Measurements from ENCODE around the gene TGM4. TPM values are rescaled to one million over a fixed set of nuclear protein-coding genes. Genes with fewer than 3 reads are reported as not detected.

The TGM4 gene
- total RNA-seq, 4 donors from 2014 or later: 0.30 to 0.56 TPM; not detected in 2

GRCh38 chr3:44865272-44866035 is 9.0 kb upstream of the TGM4 start:
- H3K36me3 ChIP-seq: no peaks in the 10 kb centered on the region
- no peaks in the 10 kb centered on the region for H3K9me3 ChIP-seq
- WGBS: 89% methylated on average over 7 of the region's 7 CpGs
- no peak overlapping the region for H3K27ac ChIP-seq
- DNase-seq (ENCODE audit: low spot score in 2 of 2): no peak
- no peaks in the 10 kb centered on the region for H3K27me3 ChIP-seq
- H3K4me3 ChIP-seq: no peak overlapping the region
- TF ChIP-seq POLR2A (IDR thresholded peaks at IDR 0.05): no peak
- H3K4me1 ChIP-seq: peaks cover 19% of the 10 kb centered on the region

DNA sequence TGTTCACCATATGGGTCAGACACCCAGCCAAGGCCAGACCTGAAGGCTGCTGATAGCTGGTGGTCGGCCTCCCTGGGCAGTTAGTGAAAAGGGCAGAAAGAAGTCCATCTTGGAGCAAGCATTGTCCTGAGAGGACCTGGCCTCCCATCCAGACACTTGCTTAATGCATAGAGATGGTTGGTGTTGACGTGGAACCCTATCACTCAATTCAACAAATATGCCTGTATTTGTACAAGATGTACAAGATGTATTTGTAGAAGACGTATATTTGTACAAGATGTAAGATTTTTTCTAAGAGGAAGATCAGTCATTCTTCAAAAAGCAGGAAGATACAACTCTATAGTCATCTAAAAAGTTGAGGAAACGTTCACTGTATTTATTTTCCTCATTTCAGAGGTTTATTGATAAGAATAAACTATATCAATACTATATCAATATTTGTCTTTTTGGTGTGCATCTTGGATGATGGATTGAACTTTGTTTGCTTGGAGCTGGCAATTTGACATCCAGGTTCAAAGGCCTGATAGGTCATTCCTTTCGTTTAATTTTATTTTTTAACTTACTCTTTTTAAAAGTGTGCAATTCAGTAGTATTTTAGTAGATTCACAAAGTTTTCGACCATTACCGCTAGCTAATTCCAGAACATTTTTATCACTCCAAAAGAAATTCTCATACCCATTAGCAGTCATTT is 6.8 kb upstream of the TGM4 start:
- 95% methylated on average over 7 of the region's 7 CpGs for WGBS
- DNase-seq (ENCODE audit: low spot score in 2 of 2): no peak
- no peaks in the 10 kb centered on the region for H3K36me3 ChIP-seq
- H3K27me3 ChIP-seq: no peaks in the 10 kb centered on the region
- no peak overlapping the region for H3K4me3 ChIP-seq
- H3K9me3 ChIP-seq: no peaks in the 10 kb centered on the region
- peaks cover 8% of the 10 kb centered on the region for H3K4me1 ChIP-seq
- TF ChIP-seq CTCF (IDR thresholded peaks at IDR 0.05): no peak
- TF ChIP-seq POLR2AphosphoS5 (IDR thresholded peaks at IDR 0.05): no peak
- no peak for TF ChIP-seq POLR2A (IDR thresholded peaks at IDR 0.05)
- TF ChIP-seq EP300 (IDR thresholded peaks at IDR 0.05): no peak
- no peak overlapping the region for H3K27ac ChIP-seq

DNA sequence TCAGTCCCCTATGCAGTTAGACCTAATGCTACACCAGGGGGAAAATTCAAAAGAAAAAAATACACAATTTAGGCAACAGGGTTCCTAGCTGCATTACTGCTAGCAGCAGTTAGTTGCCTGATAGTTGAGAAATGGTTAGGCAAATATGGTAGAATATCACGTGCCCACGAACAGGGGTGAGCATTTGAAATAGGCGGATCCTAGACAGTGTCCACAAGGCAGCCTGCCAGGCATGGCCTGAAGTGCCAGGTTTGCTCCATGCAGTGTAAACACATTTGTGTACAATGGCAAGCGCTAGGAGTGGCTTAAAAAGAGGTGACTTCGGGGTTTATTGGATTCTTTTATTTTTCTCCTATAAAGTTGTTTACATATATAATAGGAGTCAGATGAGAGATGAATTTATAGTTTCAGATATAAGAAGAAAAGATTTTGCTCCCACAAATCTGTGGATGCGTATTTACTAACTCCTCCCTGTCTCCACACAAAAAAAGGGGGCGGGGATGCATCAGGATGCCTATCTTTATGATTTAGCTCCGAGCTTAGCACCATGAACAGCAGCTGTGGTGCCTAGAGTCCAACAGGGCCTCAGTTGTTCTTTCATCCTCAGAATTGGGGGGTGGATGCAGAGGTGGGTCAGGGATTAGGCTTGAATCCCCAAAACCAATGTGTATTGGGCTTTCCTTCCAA is 3.9 kb upstream of the TGM4 start:
- no peaks in the 10 kb centered on the region for H3K27me3 ChIP-seq
- TF ChIP-seq CTCF (IDR thresholded peaks at IDR 0.05) (no peak), EP300 (IDR thresholded peaks at IDR 0.05) (no peak), POLR2AphosphoS5 (IDR thresholded peaks at IDR 0.05) (no peak), POLR2A (IDR thresholded peaks at IDR 0.05) (no peak)
- 83% methylated on average over 8 of the region's 8 CpGs for WGBS

GRCh38 chr3:44875596-44875995 is 1.2 kb downstream of the TGM4 start:
- H3K9me3 ChIP-seq: no peaks in the 10 kb centered on the region
- H3K4me3 ChIP-seq: no peak overlapping the region
- 88% methylated on average over 3 of the region's 3 CpGs for WGBS
- H3K4me1 ChIP-seq: no peaks in the 10 kb centered on the region
- no peak for TF ChIP-seq POLR2AphosphoS5 (IDR thresholded peaks at IDR 0.05)
- TF ChIP-seq EP300 (IDR thresholded peaks at IDR 0.05): no peak
- no peak for TF ChIP-seq CTCF (IDR thresholded peaks at IDR 0.05)
- TF ChIP-seq POLR2A (IDR thresholded peaks at IDR 0.05): no peak
- no peaks in the 10 kb centered on the region for H3K36me3 ChIP-seq
- no peak overlapping the region for H3K27ac ChIP-seq
- H3K27me3 ChIP-seq: no peaks in the 10 kb centered on the region
- peak in 1 of 2 donors; percentile 3 for DNase-seq (ENCODE audit: low spot score in 2 of 2)

More for the DNA sequence above, 3.9 kb upstream of the TGM4 start:
- DNase-seq (ENCODE audit: low spot score in 2 of 2): peak in 1 of 2 donors; percentile 41
- Histone ChIP-seq H3K27ac (no peak overlapping the region), H3K9me3 (no peaks in the 10 kb centered on the region), H3K36me3 (no peaks in the 10 kb centered on the region), H3K4me1 (no peaks in the 10 kb centered on the region), H3K4me3 (no peak overlapping the region)

- Histone ChIP-seq H3K36me3 (no peaks in the 10 kb centered on the region), H3K27ac (no peak overlapping the region), H3K4me3 (no peak overlapping the region), H3K9me3 (no peaks in the 10 kb centered on the region), H3K27me3 (no peaks in the 10 kb centered on the region), H3K4me1 (no peaks in the 10 kb centered on the region)
- peak in 1 of 2 donors; percentile 35 for DNase-seq (ENCODE audit: low spot score in 2 of 2)
- 89% methylated on average over 3 of the region's 3 CpGs for WGBS
- TF ChIP-seq POLR2A (IDR thresholded peaks at IDR 0.05): no peak
These were observed 2.9 kb downstream of the TGM4 start for GRCh38 chr3:44877333-44877732.

DNA sequence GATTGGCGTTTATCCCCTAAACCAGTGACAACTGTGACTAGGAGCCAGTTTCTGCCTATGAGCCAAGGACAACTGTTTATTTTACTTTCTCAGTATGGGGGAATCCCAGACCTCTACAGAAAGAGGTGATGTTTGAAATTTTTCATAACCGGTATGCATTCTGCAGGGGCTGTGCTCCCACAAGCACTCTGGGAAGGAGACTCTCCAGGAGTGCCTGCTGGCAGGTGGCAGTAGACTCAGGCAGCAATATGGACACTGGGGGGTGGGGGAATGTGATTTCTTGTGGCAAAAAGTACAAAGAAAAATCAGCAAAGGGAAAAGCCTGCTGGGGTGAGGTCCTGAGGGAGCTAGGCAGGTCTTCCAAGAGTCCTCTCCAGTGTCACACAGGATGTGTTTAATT is 5.9 kb downstream of the TGM4 start:
- Histone ChIP-seq H3K9me3 (no peaks in the 10 kb centered on the region), H3K4me1 (peaks cover 15% of the 10 kb centered on the region), H3K27ac (no peak overlapping the region), H3K4me3 (no peak overlapping the region), H3K27me3 (no peaks in the 10 kb centered on the region), H3K36me3 (no peaks in the 10 kb centered on the region)
- no peak for TF ChIP-seq CTCF (IDR thresholded peaks at IDR 0.05)
- no peak for TF ChIP-seq POLR2AphosphoS5 (IDR thresholded peaks at IDR 0.05)
- TF ChIP-seq POLR2A (IDR thresholded peaks at IDR 0.05): no peak
- no peak for TF ChIP-seq EP300 (IDR thresholded peaks at IDR 0.05)
- DNase-seq (ENCODE audit: low spot score in 2 of 2): no peak
- 60% methylated on average over 2 of the region's 2 CpGs for WGBS

Data from suprapubic skin (tissue), 4 donors.